Dendritic cell treated with granulocyte-macrophage colony-stimulating factor and Interleukin-4, amounts not matched to agents 40 ng/mL and 50 ng/mL, for 4 days (primary cell): ENCODE data around the gene TMEM92.
A peak's percentile ranks its signal among the peaks of the same experiment; 100 is the strongest.

Experiments
- H3K27ac Mint-ChIP-seq: one replicate; pipeline ENCODE4 v1.8.0; 2022; ENCODE audit warnings: mild to moderate bottlenecking, mixed read lengths
- H3K27me3 Mint-ChIP-seq: one replicate; pipeline ENCODE4 v1.8.0; 2022; ENCODE audit warnings: mild to moderate bottlenecking, mixed read lengths
- H3K36me3 Mint-ChIP-seq: one replicate; pipeline ENCODE4 v1.8.0; 2022; ENCODE audit warnings: low read depth, mixed read lengths
- H3K4me1 Mint-ChIP-seq: one replicate; pipeline ENCODE4 v1.8.0; 2022; ENCODE audit warnings: low read depth, mixed read lengths
- H3K4me3 Mint-ChIP-seq: one replicate; pipeline ENCODE4 v1.8.0; 2022; ENCODE audit warnings: mild to moderate bottlenecking, moderate library complexity, mixed read lengths
- H3K9me3 Mint-ChIP-seq: one replicate; pipeline ENCODE4 v1.8.0; 2022; ENCODE audit warnings: mixed read lengths
- intact Hi-C: fragments of 100-400 bp; cut with micrococcal nuclease; formaldehyde crosslinking; loops from one replicate; pipeline ENCODE4 v1.15.0; 2022

Gene TMEM92

DNA sequence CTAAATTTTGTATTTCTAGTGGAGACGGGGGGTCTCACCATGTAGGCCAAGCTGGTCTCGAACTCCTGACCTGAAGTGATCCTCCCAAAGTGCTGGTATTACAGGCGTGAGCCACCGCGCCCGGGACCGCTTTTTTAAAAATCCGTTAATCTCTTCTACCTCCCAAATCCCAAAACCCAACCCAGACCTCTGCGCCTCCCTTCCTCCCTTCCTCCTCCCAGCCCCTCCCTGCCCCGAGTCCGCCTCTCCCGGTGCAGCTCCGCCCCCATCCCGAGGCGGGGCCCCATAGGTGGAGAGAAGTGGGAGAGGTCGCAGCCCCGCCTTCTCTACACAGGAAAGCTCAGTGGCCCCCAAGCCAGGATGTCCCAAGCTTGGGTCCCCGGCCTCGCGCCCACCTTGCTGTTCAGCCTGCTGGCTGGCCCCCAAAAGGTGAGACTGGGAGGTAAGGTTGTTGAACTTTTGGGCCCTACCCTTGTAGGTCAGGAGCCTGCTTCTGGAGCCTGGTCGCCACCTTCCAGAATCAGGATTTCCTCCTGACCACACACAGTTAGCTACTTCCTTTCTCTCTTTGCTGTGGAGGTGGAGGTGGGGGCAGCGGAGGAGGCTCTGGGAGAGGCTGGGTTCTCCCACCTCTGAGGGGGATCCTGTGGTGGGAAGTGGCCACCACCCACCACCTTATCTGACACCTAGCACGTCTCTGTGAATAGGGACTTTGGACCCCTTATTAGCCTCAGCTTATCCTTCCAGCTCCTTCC lies at the start of gene TMEM92:
Gene TMEM92 (plus strand): TSS at position 325 of the 755 bp plus-strand sequence. CDS start 36 bp downstream, at position 361.
- no peak within 1 kb of the TSS for H3K27ac Mint-ChIP-seq
- H3K27me3 Mint-ChIP-seq, result peaks cover 48% of the 10 kb centered on the region

DNA sequence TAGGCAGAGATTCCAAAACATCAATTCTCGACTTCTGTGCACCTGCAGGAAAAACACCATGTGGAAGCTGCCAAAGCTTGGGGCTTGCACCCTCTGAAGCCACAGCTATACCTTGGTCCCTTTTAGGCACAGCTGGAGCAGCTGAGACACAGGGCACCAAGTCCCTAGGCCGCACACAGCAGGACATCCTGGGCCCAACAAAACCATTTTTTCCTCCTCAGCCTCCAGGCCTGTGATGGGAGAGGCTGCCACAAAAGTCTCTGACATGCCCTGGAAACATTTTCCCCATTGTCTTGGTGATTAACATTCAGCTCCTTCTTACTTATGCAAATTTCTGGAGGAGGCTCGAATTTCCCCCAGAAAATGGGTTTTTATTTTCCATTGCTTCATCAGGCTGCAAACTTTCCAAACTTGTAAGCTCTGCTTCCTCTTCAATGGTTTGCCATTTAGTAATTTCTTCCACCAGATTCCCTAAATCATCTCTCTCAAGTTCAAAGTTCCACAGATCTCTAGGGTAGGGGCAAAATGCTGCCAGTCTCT lies 48.5 kb upstream of the TMEM92 start:
- H3K36me3 Mint-ChIP-seq, result no peaks in the 10 kb centered on the region
- peaks cover 7% of the 10 kb centered on the region for H3K27me3 Mint-ChIP-seq
- no peak overlapping the region for H3K27ac Mint-ChIP-seq
- no peak overlapping the region for H3K4me3 Mint-ChIP-seq
- H3K9me3 Mint-ChIP-seq, result peaks cover 22% of the 10 kb centered on the region
- H3K4me1 Mint-ChIP-seq, result peaks cover 23% of the 10 kb centered on the region
- intact Hi-C loops, result no loop called here

More for the DNA sequence above, at the start of gene TMEM92:
- Mint-ChIP-seq H3K4me3 (peak within 1 kb of the TSS; percentile 72), H3K4me1 (peaks cover 27% of the 10 kb centered on the region), H3K9me3 (no peaks in the 10 kb centered on the region), H3K36me3 (no peaks in the 10 kb centered on the region)
- intact Hi-C loops, result no loop called here

DNA sequence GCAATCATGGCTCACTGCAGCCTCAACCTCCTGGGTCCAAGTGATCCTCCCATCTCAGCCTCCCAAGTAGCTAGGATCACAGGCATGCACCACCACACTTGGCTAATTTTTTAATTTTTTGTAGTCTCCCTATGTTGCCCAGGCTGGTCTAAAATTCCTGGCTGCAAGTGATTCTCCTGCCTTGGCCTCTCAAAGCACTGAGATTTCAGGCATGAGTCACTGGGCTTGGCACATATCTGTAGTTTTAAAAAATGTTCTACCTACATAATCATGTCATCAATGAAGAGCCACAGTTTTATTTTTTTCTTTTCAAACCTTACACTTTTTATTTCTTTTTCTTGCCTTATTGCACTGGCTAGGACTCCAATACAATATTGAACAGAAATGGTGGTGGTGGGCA lies 39.7 kb upstream of the TMEM92 start:
- no peak overlapping the region for H3K4me3 Mint-ChIP-seq
- no peaks in the 10 kb centered on the region for H3K36me3 Mint-ChIP-seq
- H3K4me1 Mint-ChIP-seq, result no peaks in the 10 kb centered on the region
- H3K27ac Mint-ChIP-seq, result no peak overlapping the region
- no peaks in the 10 kb centered on the region for H3K9me3 Mint-ChIP-seq
- peaks cover 43% of the 10 kb centered on the region for H3K27me3 Mint-ChIP-seq
- intact Hi-C loops, result no loop called here

DNA sequence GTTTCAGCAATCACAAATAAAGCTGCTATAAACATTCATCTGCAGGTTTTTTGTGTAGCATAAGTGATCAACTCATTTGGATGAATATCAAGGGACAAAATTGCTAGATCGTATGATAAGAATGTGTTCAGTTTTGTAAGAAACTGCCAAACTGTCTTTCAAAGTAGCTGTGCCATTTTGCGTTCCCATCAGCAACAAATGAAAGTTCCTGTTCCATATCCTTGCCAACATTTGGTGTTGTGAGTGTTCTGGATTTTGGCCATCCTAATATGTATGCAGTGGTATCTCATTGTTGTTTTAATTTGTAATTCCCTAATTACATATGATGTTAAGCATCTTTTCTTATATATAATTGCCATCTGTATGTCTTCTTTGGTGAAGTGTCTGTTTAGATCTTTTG lies 36.4 kb upstream of the TMEM92 start:
- intact Hi-C loops, result no loop called here
- Mint-ChIP-seq H3K9me3 (no peaks in the 10 kb centered on the region), H3K36me3 (no peaks in the 10 kb centered on the region), H3K27ac (no peak overlapping the region), H3K4me1 (peaks cover 5% of the 10 kb centered on the region), H3K4me3 (no peak overlapping the region), H3K27me3 (peaks cover 43% of the 10 kb centered on the region)

DNA sequence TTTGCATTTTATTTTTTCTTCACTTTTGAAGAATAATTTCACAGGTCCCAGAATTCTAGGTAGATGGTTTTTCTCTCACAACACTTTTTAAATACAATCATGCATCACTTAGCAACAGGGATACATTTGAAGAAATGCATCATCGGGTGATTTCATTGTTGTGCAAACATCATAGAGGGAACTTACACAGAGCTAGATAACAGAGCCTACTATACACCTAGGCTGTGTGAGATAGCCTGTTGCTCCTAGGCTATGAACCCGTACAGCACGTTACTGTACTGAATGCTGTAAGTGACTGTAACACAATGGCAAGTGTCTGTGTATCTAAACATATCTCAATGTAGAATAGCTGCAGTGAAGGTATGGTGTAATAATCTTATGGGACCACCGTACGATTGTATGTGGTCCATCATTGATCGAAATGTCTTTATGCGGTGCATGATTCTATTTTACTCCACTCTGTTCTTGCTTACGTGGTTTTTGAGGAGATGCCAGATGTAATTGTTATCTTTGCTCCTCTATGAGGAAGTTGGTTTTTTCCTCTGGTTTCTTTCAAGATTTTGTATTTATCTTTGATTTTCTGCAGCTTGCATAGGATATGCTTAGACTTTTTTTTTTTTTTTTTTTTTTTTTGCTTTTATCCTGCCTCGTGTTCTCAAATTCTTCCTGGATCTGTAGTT lies 35.5 kb upstream of the TMEM92 start:
- H3K27me3 Mint-ChIP-seq, result peaks cover 39% of the 10 kb centered on the region
- H3K4me1 Mint-ChIP-seq, result peaks cover 5% of the 10 kb centered on the region
- intact Hi-C loops, result no loop called here
- no peak overlapping the region for H3K27ac Mint-ChIP-seq
- no peaks in the 10 kb centered on the region for H3K9me3 Mint-ChIP-seq
- no peak overlapping the region for H3K4me3 Mint-ChIP-seq
- H3K36me3 Mint-ChIP-seq, result no peaks in the 10 kb centered on the region

DNA sequence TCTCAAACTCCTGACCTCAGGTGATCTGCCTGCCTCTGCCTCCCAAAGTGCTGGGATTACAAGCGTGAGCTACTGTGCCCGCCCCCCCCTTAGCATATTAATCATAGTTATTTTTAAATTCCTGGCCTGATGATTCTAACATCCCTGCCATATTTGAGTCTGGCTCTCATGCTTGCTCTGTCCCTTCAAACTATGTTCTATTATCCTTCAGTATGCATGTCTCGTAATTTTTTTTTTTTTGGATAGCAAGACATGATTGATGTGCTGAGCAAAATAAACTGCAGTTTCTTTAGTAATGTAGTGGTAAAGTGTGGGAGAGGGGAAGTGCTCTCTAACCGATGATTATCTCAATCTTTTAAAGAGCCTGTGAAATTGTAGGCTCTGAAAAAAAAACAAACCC lies 34.3 kb upstream of the TMEM92 start:
- H3K9me3 Mint-ChIP-seq, result no peaks in the 10 kb centered on the region
- peaks cover 40% of the 10 kb centered on the region for H3K27me3 Mint-ChIP-seq
- H3K27ac Mint-ChIP-seq, result no peak overlapping the region
- H3K4me3 Mint-ChIP-seq, result no peak overlapping the region
- intact Hi-C loops, result no loop called here
- H3K36me3 Mint-ChIP-seq, result no peaks in the 10 kb centered on the region
- peaks cover 5% of the 10 kb centered on the region for H3K4me1 Mint-ChIP-seq

DNA sequence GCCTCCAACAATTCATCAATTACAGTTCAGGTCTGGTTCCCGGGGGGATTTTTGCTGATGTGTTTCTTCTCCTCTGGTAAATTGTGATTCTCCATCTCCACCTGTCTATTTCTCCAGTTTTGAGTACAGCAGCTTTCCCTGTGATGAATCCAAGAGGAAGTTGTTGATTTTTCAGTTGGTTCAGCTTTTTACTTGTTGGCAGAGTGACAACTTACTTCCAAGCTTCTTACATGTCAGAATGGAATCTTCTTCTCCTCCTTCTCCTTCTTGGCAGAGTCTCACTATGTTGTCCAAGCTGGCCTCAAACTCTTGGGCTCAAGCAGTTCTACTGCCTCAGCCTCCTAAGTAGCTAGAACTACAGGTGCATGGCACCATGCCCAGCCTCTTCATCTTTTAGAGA lies 33.4 kb upstream of the TMEM92 start:
- intact Hi-C loops, result no loop called here
- peaks cover 35% of the 10 kb centered on the region for H3K27me3 Mint-ChIP-seq
- no peaks in the 10 kb centered on the region for H3K9me3 Mint-ChIP-seq
- peaks cover 5% of the 10 kb centered on the region for H3K4me1 Mint-ChIP-seq
- H3K36me3 Mint-ChIP-seq, result no peaks in the 10 kb centered on the region
- no peak overlapping the region for H3K27ac Mint-ChIP-seq
- no peak overlapping the region for H3K4me3 Mint-ChIP-seq

DNA sequence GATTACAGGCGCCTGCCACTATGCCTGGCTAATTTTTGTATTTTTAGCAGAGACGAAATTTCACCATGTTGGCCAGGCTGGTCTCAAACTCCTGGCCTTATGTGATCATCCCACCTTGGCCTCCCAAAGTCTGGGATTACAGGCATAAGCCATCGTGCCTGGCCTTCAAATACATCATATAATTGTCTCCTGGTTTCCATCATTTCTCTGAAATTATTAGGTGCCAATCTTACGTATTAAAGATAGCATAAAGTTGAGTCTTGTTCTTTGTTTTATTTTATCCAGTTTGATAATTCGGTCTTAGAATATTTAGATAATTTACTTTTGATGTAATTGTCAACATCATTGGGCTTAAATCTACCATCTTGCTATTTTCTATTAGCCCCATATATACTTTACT lies 32.8 kb upstream of the TMEM92 start:
- no peaks in the 10 kb centered on the region for H3K9me3 Mint-ChIP-seq
- no peak overlapping the region for H3K4me3 Mint-ChIP-seq
- no peaks in the 10 kb centered on the region for H3K36me3 Mint-ChIP-seq
- intact Hi-C loops, result no loop called here
- no peak overlapping the region for H3K27ac Mint-ChIP-seq
- peaks cover 5% of the 10 kb centered on the region for H3K4me1 Mint-ChIP-seq
- peaks cover 31% of the 10 kb centered on the region for H3K27me3 Mint-ChIP-seq

DNA sequence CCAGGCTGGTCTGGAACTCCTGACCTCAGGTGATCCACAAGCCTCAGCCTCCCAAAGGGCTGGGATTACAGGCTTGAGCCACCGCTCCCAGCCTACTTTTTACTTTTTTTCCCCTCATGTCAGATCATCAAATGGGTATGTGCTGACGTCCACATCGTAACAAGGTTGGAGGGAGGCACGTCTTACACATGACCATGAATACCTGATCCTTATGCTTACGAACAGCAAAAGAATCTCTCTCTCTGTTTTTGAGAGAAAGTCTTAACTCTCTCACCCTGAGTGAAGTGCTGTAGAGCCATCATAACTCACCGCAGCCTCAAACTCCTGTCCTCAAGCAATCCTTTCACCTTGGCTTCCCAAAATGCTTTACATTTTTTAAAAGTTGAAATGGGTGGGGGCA lies 29.5 kb upstream of the TMEM92 start:
- Mint-ChIP-seq H3K27me3 (peaks cover 23% of the 10 kb centered on the region), H3K4me3 (no peak overlapping the region), H3K4me1 (peaks cover 5% of the 10 kb centered on the region), H3K9me3 (peaks cover 21% of the 10 kb centered on the region), H3K36me3 (no peaks in the 10 kb centered on the region), H3K27ac (no peak overlapping the region)
- intact Hi-C loops, result no loop called here

DNA sequence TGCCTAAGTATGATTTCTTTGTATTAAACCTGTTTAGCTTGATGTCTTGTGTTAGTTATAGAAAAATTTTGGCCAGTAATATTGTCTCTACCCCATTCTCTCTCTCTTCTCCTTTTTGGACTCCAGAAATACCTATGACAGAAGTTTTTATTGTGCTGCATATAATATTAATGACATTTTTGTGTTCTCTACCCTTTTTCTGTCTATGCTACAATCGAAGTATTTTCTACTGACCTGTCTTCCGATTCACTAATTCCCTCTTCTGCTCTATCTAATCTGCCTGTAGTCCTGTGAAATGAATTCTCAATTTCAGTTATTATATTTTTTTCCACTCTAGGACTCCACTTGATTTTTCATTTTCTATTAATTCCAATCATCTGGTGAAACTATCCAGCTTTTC lies 26.0 kb upstream of the TMEM92 start:
- peaks cover 17% of the 10 kb centered on the region for H3K27me3 Mint-ChIP-seq
- peaks cover 21% of the 10 kb centered on the region for H3K9me3 Mint-ChIP-seq
- H3K4me3 Mint-ChIP-seq, result no peak overlapping the region
- H3K36me3 Mint-ChIP-seq, result no peaks in the 10 kb centered on the region
- H3K27ac Mint-ChIP-seq, result no peak overlapping the region
- no peaks in the 10 kb centered on the region for H3K4me1 Mint-ChIP-seq
- intact Hi-C loops, result no loop called here

DNA sequence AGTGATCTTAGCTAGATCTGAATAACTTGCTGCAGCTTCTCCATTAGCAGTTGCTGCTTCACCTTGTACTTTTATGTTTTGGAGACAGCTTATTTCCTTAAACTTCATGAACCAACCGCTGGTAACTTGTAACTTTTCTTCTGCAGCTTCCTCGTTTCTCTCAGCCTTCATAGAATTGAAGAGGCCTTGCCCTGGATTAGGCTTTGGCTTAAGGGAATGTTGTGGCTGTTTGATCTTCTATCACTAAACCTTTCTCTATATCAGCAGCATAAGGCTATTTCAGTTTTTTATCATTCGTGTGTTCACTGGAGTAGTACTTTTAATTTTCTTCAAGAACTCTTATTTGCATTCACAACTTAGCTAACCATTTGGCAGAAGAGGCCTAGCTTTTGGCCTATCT lies 21.5 kb upstream of the TMEM92 start:
- Mint-ChIP-seq H3K27me3 (peaks cover 16% of the 10 kb centered on the region), H3K27ac (no peak overlapping the region), H3K36me3 (no peaks in the 10 kb centered on the region), H3K9me3 (peaks cover 13% of the 10 kb centered on the region), H3K4me1 (no peaks in the 10 kb centered on the region), H3K4me3 (no peak overlapping the region)
- intact Hi-C loops, result no loop called here

DNA sequence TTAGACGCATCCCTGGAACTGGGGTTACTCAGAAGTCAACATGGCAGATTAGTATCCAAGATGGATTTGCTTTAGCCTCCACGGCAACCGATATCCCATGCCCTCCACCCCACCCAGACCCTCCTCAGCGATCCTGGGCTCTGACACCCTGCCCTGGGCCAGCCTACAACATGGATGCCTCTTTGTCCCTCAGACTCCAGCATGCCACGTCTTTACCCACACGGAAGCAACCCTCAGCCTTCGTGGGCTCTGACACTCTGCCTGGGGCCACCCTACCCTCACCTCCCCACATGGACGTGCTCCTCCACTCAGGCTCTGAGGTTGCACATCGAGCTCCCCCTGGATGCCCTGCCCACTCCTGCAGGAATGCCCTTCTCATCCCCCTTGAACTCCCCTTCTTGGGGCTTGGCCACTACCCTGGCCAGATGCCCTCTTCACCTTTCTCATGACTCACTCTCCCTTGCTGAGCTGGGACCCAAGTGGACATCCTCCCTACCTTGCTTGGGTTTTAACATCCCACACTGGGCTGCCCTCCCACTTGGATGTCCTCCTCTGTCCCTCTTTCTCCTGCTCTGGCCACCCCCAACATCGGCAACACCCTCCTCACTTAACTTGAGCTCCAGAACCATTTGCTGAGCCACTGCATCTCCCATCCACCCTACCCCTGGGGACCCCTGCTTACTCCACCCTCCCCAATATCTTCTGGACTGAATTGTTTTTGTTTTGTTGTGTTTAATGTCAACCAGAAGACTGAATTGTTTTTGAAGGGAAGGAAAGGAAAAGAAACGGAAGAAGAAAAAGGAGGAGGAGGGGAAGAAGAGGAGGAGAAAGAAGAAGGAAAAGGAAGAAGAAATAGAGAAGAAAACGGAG lies 18.3 kb upstream of the TMEM92 start:
- H3K4me1 Mint-ChIP-seq, result no peaks in the 10 kb centered on the region
- intact Hi-C loops, result no loop called here
- no peak overlapping the region for H3K27ac Mint-ChIP-seq
- no peak overlapping the region for H3K4me3 Mint-ChIP-seq
- H3K9me3 Mint-ChIP-seq, result no peaks in the 10 kb centered on the region
- no peaks in the 10 kb centered on the region for H3K36me3 Mint-ChIP-seq
- H3K27me3 Mint-ChIP-seq, result peaks cover 7% of the 10 kb centered on the region

DNA sequence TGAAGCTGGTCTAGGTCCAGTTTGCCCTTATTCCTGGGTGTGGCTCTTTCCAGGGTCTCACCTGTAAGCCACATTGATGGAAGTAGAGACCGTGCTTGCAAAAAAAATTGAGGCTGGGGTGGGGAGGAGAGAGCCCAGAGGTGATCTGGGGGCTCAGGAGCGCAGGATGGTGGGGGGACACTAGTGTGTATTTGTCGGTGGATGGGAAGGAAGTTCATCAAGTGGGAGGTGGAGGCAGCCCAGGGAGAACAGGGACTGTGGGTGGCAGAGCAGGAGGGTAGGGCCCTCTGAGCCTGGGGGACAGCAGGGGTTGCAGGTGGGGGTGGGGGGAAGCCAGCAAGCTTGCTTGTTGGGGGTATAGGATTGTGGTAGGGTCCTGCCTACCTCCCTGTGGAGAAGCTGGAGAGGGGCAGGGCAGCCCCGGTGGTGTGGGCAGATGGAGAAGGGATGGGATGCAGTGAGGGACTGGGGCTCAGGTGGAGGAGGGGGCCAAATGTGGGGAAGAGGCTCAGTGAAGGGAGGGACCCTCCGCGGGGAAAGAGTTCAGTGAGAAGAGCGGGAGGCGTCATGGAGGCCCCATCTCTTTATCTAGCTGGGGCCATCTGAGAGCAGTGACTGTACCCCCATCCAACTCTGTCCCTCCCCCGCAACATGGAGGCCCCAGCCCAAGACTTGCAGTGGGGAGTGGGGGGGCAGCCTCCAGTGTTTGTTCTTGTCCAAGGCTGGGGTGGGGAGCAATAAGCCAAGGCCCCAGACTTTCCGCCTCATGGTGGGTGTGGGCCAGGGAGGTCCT lies 17.2 kb upstream of the TMEM92 start:
- H3K27ac Mint-ChIP-seq, result no peak overlapping the region
- H3K27me3 Mint-ChIP-seq, result peaks cover 7% of the 10 kb centered on the region

More for the DNA sequence above, 17.2 kb upstream of the TMEM92 start:
- Mint-ChIP-seq H3K4me1 (no peaks in the 10 kb centered on the region), H3K9me3 (no peaks in the 10 kb centered on the region), H3K4me3 (no peak overlapping the region), H3K36me3 (no peaks in the 10 kb centered on the region)
- intact Hi-C loops, result no loop called here
